ENCODE measurements around the gene FGFR2. TPM values are rescaled to one million over a fixed set of nuclear protein-coding genes. Genes with fewer than 3 reads are reported as not detected.
A peak's percentile ranks its signal among the peaks of the same experiment; 100 is the strongest.

Gene FGFR2
- total and polyA plus RNA-seq, 11 donors: 0.13 to 4.1 (median 0.35) TPM; not detected in 1

GRCh38 chr10:121459279-121459621 lies 139.0 kb downstream of the FGFR2 start:
- ATAC-seq (no peak), DNase-seq (no peak)
- Histone ChIP-seq H3K9me3 (no peaks in the 10 kb centered on the region), H3K4me1 (peaks cover 0 to 2% (median 0%) of the 10 kb centered on the region in 12 donors), H3K4me3 (no peak overlapping the region), H3K36me3 (no peaks in the 10 kb centered on the region), H3K27ac (peak overlapping the region in 1 of 12 donors; percentile 30), H3K27me3 (peaks cover 0 to 6% (median 0%) of the 10 kb centered on the region in 9 donors)
- 77 to 96% (median 90%) methylated on average over 6 of the region's 6 CpGs for WGBS, 4 donors
- intact Hi-C loops (cut with DNase I): no loop called here
- no peak for TF ChIP-seq POLR2A (IDR thresholded peaks at IDR 0.05)
- no peak for TF ChIP-seq CTCF (IDR thresholded peaks at IDR 0.05)

- 49 to 66% (median 57%) methylated on average over 3 of the region's 3 CpGs for WGBS, 4 donors
- TF ChIP-seq POLR2A (IDR thresholded peaks at IDR 0.05): no peak
- TF ChIP-seq CTCF (IDR thresholded peaks at IDR 0.05): no peak
- H3K4me1 ChIP-seq: peaks cover 0 to 2% (median 0%) of the 10 kb centered on the region in 12 donors
- no peak for DNase-seq
- H3K36me3 ChIP-seq: no peaks in the 10 kb centered on the region
- H3K9me3 ChIP-seq: no peaks in the 10 kb centered on the region
- no peak for ATAC-seq
- H3K4me3 ChIP-seq: no peak overlapping the region
- peaks cover 0 to 6% (median 0%) of the 10 kb centered on the region in 9 donors for H3K27me3 ChIP-seq
- H3K27ac ChIP-seq: no peak overlapping the region
- intact Hi-C loops (cut with DNase I): no loop called here
Measured at GRCh38 chr10:121457729-121458128, 140.5 kb downstream of the FGFR2 start.

GRCh38 chr10:121455377-121455776 lies 142.9 kb downstream of the FGFR2 start:
- TF ChIP-seq POLR2A (IDR thresholded peaks at IDR 0.05) (no peak), CTCF (IDR thresholded peaks at IDR 0.05) (no peak)
- H3K4me3 ChIP-seq: no peak overlapping the region
- ATAC-seq: no peak
- H3K9me3 ChIP-seq: no peaks in the 10 kb centered on the region
- 44 to 55% (median 48%) methylated on average over 5 of the region's 5 CpGs for WGBS, 4 donors
- peaks cover 0 to 2% (median 0%) of the 10 kb centered on the region in 12 donors for H3K4me1 ChIP-seq
- H3K27ac ChIP-seq: no peak overlapping the region
- H3K27me3 ChIP-seq: peaks cover 0 to 6% (median 0%) of the 10 kb centered on the region in 9 donors
- no peak for DNase-seq
- intact Hi-C loops (cut with DNase I): no loop called here
- no peaks in the 10 kb centered on the region for H3K36me3 ChIP-seq

GRCh38 chr10:121454781-121455180 lies 143.5 kb downstream of the FGFR2 start:
- intact Hi-C loops (cut with DNase I): no loop called here
- Histone ChIP-seq H3K9me3 (no peaks in the 10 kb centered on the region), H3K36me3 (no peaks in the 10 kb centered on the region), H3K4me3 (no peak overlapping the region), H3K27ac (no peak overlapping the region), H3K27me3 (peaks cover 0 to 6% (median 0%) of the 10 kb centered on the region in 9 donors), H3K4me1 (no peaks in the 10 kb centered on the region)
- WGBS, 4 donors: 83 to 99% (median 91%) methylated on average over 4 of the region's 4 CpGs
- TF ChIP-seq POLR2A (IDR thresholded peaks at IDR 0.05) (no peak), CTCF (IDR thresholded peaks at IDR 0.05) (no peak)
- DNase-seq: no peak
- no peak for ATAC-seq

Data from heart left ventricle (tissue), 16 donors.